ENCODE data around the gene RXRB. TPM values are rescaled to one million over a fixed set of nuclear protein-coding genes. Genes with fewer than 3 reads are reported as not detected.
A peak's percentile ranks its signal among the peaks of the same experiment; 100 is the strongest.

Gene RXRB
- total and polyA plus RNA-seq, 2 of the 13 experiments (the other 11 are each of a cell fraction or from before 2014, with no cell fraction given) = 26.7 to 55.7 TPM

DNA sequence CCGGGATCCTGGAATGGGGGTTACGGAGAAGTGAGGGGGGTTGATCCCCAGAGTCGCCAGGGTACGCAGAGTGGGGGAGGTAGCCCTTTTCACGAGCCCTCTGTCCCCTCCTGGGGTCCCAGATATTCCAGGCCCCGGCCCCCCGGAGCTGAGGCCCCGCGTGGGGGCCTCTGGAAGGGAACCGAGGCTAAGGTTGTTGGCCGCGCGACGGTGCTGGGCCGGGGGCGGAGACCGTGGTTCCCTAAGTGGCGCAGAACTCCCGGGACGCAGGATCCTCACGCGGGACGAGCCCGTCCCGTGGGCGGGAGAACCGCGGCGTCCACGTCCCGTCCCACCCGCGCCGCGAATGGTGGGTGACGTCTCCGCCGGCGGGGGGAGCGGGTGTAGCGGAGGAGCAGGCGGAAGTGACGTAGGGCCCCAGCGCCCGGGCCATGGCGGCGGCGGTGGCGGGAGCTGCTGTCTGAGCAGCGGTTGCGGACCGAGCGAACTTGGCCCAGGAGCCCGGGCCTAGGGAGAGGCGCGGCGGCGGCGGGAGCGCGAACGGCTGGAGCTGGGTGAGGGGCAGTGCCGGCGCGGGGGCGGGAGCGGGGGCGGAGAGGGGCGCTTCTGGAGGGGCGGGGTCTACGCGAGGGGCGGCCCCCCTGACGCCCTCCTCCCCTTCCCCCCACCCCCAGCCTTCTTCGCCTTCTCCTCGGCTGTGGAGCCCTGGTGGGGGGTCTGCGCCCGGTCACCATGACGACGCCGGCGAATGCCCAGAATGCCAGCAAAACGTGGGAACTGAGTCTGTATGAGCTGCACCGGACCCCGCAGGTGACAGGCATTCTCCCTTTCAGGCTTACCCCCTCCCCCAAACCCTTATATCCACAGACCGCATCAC lies 7.9 kb upstream of the RXRB start, which contains the start of gene RING1 (continued):
- TF ChIP-seq CBX5 (CRISPR knock-in tag; IDR thresholded peaks at IDR 0.05; ENCODE audit: borderline replicate concordance) (peak; percentile 80), NCOR1 (IDR thresholded peaks at IDR 0.05; ENCODE audit: borderline replicate concordance, low read length) (no peak), RXRA (CRISPR knock-in tag; IDR thresholded peaks at IDR 0.05) (peak; percentile 73; the same call in 1 of the 2 replicates), ZBTB1 (CRISPR knock-in tag; IDR thresholded peaks at IDR 0.05; ENCODE audit: borderline replicate concordance) (0 out of 2 replicates have a peak, but pooled peaks have one; percentile 53), KLF12 (CRISPR knock-in tag; IDR thresholded peaks at IDR 0.05; ENCODE audit: borderline replicate concordance) (peak; percentile 86; the same call in 1 of the 2 replicates), ELF4 (CRISPR knock-in tag; IDR thresholded peaks at IDR 0.05; ENCODE audit: borderline replicate concordance) (peak; percentile 54; the same call in 1 of the 2 replicates), ZNF550 (CRISPR knock-in tag; IDR thresholded peaks at IDR 0.05; ENCODE audit: borderline replicate concordance) (no peak), ZNF329 (CRISPR knock-in tag; IDR thresholded peaks at IDR 0.05; ENCODE audit: low read depth) (0 out of 2 replicates have a peak, but pooled peaks have one; percentile 43), ETV5 (CRISPR knock-in tag; IDR thresholded peaks at IDR 0.05; ENCODE audit: borderline replicate concordance) (peak; percentile 85), BRCA1 (CRISPR knock-in tag; IDR thresholded peaks at IDR 0.05) (peak; percentile 70; the same call in 1 of the 2 replicates), ISX (CRISPR knock-in tag; conservative IDR thresholded peaks at IDR 0.05) (no peak; the same call in 1 of the 2 replicates), CENPT (CRISPR knock-in tag; IDR thresholded peaks at IDR 0.05; ENCODE audit: low read depth) (peak; percentile 66; the same call in 1 of the 2 replicates), ZKSCAN5 (CRISPR knock-in tag; IDR thresholded peaks at IDR 0.05) (no peak), ZNF441 (CRISPR knock-in tag; IDR thresholded peaks at IDR 0.05; ENCODE audit: borderline replicate concordance) (no peak; the same call in 1 of the 2 replicates), KDM4B (CRISPR knock-in tag; IDR thresholded peaks at IDR 0.05) (peak; percentile 75)
- TF ChIP-seq, protein P1, sequence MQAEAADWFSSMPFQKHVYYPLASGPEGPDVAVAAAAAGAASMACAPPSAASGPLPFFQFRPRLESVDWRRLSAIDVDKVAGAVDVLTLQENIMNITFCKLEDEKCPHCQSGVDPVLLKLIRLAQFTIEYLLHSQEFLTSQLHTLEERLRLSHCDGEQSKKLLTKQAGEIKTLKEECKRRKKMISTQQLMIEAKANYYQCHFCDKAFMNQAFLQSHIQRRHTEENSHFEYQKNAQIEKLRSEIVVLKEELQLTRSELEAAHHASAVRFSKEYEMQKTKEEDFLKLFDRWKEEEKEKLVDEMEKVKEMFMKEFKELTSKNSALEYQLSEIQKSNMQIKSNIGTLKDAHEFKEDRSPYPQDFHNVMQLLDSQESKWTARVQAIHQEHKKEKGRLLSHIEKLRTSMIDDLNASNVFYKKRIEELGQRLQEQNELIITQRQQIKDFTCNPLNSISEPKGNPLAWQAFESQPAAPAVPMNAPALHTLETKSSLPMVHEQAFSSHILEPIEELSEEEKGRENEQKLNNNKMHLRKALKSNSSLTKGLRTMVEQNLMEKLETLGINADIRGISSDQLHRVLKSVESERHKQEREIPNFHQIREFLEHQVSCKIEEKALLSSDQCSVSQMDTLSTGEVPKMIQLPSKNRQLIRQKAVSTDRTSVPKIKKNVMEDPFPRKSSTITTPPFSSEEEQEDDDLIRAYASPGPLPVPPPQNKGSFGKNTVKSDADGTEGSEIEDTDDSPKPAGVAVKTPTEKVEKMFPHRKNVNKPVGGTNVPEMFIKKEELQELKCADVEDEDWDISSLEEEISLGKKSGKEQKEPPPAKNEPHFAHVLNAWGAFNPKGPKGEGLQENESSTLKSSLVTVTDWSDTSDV (CRISPR knock-in tag; IDR thresholded peaks at IDR 0.05) = no peak
- TF ChIP-seq, protein P2, sequence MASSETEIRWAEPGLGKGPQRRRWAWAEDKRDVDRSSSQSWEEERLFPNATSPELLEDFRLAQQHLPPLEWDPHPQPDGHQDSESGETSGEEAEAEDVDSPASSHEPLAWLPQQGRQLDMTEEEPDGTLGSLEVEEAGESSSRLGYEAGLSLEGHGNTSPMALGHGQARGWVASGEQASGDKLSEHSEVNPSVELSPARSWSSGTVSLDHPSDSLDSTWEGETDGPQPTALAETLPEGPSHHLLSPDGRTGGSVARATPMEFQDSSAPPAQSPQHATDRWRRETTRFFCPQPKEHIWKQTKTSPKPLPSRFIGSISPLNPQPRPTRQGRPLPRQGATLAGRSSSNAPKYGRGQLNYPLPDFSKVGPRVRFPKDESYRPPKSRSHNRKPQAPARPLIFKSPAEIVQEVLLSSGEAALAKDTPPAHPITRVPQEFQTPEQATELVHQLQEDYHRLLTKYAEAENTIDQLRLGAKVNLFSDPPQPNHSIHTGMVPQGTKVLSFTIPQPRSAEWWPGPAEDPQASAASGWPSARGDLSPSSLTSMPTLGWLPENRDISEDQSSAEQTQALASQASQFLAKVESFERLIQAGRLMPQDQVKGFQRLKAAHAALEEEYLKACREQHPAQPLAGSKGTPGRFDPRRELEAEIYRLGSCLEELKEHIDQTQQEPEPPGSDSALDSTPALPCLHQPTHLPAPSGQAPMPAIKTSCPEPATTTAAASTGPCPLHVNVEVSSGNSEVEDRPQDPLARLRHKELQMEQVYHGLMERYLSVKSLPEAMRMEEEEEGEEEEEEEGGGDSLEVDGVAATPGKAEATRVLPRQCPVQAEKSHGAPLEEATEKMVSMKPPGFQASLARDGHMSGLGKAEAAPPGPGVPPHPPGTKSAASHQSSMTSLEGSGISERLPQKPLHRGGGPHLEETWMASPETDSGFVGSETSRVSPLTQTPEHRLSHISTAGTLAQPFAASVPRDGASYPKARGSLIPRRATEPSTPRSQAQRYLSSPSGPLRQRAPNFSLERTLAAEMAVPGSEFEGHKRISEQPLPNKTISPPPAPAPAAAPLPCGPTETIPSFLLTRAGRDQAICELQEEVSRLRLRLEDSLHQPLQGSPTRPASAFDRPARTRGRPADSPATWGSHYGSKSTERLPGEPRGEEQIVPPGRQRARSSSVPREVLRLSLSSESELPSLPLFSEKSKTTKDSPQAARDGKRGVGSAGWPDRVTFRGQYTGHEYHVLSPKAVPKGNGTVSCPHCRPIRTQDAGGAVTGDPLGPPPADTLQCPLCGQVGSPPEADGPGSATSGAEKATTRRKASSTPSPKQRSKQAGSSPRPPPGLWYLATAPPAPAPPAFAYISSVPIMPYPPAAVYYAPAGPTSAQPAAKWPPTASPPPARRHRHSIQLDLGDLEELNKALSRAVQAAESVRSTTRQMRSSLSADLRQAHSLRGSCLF (CRISPR knock-in tag; IDR thresholded peaks at IDR 0.05; ENCODE audit: borderline replicate concordance) = no peak
- TF ChIP-seq, protein P3, sequence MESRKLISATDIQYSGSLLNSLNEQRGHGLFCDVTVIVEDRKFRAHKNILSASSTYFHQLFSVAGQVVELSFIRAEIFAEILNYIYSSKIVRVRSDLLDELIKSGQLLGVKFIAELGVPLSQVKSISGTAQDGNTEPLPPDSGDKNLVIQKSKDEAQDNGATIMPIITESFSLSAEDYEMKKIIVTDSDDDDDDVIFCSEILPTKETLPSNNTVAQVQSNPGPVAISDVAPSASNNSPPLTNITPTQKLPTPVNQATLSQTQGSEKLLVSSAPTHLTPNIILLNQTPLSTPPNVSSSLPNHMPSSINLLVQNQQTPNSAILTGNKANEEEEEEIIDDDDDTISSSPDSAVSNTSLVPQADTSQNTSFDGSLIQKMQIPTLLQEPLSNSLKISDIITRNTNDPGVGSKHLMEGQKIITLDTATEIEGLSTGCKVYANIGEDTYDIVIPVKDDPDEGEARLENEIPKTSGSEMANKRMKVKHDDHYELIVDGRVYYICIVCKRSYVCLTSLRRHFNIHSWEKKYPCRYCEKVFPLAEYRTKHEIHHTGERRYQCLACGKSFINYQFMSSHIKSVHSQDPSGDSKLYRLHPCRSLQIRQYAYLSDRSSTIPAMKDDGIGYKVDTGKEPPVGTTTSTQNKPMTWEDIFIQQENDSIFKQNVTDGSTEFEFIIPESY (CRISPR knock-in tag; IDR thresholded peaks at IDR 0.05) = no peak
